Stimulated activated CD8-positive, alpha-beta memory T cell treated with anti-CD3 and anti-CD28 coated beads, Interleukin-12 subunit alpha, Interleukin-12 subunit beta, amount 100 ng/mL, for 1 hour (primary cell): ENCODE data around the gene LYPD6B.
A peak's percentile ranks its signal among the peaks of the same experiment; 100 is the strongest.

Experiments used
- DNase-seq: peaks from one replicate; pipeline ENCODE4 v3.0.0-alpha.2; 2020; ENCODE audit warnings: low read depth

Gene LYPD6B

DNA sequence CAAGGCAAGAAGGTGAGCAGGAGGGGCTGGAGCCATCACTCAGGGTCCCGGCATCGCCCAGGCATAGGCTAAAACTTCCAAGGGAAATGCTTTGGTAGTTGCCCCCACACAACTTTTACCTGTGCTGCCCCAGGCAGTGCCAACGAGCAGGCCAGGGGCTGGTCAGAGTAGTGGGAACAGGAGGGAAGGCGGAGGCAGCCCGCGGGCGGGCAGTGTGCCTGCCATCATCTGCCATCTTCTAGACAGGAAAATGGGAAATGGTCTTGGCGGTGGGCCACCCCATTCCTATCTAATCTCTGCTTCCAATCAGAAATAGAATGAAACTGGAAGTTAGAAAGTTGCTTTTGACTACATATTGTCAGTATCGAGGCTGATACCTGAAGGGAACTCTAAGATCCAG is 26.0 kb upstream of the LYPD6B start:
- no peak for DNase-seq

DNA sequence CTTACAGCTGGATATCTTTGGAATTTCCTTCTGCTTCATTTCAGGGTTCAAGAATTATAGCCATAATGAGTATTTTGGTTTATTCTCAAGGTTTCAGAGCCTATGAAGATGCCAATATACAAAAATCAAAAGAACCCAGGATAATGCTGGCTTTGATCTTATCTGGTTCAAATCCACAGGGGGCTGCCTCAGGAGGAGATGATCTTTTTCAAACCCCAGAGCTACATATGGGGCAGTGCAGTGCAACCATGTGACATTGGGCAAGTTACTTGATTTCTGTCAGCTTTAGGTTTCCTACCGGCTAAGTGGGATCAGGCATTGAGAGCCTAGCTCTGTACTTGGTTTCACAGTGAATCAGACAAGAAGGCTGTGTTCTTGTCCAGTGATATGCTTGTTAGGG is 23.0 kb upstream of the LYPD6B start:
- DNase-seq: no peak

DNA sequence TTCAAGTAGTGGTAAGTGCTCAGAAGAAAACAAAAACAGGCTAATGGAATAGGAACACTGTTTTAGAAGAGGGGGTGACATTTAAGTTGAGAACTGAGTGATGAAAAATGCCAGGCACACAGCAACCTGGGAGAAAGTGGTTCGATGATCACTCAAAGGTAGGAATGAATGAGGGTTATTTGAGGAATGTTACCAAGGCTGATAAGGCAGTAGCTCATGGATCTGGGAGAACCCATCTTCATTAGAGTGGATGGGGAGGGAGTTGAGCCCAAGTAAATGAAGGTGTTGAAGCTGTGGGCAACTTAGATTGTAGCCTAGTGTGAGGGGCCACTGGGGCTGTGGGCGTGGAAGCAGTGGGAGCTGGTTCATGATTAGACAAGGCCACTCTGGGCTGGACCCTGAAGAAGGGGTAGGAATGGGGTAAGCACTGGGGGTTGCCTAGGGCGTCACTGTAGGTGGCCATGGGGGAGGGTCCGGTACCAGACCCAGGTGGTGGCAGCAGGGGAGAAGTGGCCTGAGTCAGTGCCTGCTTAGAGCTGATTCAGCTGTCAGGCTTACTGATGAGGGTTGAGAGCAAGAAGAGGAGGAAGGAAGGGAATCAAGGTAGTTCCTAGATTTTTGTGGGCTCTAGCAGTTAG is 22.5 kb upstream of the LYPD6B start:
- DNase-seq: no peak

DNA sequence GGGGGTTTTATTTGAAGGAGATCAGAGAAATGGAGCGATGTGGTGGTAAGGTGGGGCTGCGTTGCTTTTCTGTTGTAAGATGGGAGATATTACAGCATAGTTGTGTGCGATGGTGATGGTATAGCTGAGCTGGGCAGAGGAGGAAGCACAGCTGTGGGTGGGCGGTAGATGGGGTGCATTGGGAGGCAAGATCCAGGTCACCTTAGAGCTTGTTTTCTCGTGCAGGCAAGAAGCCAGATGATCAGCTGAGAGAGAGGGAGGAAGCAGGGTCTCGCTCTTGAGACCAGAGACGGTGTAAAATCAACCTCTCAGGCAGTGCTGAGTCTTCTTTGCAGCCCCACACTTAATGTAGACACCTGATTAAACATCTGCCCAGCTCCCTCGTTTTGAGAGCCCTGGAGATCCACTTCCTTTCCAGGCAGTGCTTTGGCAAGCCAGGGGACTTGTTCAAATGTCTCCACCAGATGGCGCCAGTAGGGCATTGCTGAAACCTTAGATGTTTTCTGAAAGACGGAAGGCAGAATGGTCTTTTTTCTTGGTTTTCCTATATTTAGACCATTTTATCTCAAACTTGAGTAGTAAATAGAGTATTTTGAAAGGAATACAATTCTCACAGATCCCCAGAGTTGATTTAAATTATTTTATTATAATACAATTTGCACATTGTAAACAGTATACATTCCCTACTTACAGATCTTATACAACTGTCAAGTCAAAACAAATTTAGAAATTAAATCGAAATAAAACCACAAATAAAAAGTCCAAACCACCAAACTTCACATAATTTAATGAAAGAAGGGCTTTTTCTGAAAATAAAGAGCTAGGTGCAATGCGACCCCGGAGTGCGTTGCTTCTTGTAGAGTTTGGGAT is 21.1 kb upstream of the LYPD6B start:
- peak; percentile 74 for DNase-seq

DNA sequence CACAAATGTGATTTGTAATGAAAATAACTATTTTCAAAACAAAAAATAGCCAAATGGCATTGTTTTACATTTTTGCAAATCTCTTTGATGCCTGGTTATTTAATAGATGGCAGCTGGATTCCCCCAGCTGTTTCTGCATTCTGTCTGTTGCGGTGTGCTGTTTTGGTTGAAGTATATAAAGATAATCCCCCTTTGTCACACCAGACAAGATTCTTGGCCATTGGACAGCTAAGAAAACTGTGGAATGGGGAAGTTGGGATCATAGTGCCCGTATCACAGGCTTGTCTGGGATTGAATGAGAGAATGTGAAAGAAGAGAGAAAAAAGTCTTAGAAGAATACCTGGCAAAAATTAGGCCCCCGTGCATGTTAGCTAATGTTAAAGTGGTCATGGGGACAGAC is 19.5 kb upstream of the LYPD6B start:
- no peak for DNase-seq

DNA sequence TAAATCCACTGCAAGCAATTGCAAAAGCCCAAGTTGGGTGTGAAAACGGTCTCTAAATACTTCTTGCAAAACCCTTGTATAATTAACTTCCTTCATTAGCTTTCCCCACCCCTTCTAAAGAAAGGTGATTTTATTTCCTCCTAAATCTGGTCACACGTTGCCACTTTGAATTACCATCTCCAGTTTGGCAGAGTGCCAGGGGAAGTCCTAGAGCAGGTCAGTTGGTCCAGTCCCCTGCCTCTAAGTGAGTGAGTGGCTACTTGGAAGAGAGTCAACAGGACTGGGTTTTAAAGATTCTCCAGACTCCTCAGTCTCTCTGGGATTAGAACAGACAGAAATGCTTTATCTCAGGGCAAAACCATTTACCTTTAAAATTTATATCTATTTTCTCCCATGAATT is 18.7 kb upstream of the LYPD6B start:
- no peak for DNase-seq

DNA sequence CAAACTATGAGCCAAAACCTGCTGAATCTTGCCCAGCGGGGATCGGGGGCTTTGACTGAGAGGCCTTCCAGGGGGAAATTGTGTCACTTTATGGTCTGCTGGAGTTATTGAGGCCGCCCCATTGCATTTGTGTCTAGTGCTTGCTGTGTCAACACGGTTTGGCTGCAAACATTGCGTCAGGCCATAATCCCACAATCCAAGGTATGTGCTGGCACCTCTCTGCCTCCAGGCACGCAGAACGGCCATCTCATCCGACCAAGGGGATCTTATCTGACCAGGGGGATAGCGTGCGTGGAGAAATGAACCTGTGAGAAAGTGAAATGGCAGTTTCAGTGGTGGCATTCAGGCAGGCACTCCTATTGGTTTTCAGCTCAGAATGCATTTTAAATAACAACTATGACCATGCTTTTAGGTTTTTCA is 18.1 kb upstream of the LYPD6B start:
- no peak for DNase-seq

DNA sequence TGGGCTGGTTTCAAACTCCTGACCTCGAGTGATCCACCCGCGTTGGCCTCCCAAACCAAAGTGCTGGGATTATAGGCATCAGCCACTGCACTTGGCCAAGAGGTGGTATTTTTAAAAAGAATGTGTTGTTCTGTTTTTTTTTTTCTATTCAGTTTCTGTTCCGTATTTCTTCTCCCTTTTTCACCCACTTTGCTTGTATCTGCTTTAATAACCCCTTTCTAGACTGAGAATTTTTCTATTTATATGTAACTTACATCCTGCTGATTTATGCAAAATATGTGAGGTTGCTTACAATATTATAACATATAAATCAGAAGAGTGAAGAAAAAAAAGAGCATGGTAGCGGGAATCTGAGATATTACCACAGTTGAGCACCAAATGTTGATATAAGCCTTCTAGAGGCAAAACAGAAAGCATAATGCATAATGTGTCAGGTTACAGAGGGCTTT is 17.2 kb upstream of the LYPD6B start:
- no peak for DNase-seq

DNA sequence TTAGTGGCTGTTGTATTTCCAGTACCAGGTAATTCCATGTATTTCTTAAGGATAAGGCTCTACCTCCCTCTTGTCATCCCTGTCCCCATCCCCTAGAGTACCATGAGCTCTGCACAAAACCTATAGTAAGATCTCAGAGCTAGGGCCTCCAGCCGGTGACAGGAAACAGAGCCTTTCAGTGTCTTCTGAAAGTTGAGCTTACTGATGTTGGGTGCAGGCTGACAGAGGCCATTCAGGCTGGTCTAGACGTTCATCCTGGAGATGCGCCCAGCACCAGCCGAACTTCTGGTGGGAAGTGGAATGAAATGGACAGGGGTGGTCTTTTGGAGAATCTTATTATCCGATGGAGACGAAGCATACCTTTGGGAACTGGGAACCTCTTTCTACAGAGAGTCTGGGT is 16.7 kb upstream of the LYPD6B start:
- DNase-seq: no peak

DNA sequence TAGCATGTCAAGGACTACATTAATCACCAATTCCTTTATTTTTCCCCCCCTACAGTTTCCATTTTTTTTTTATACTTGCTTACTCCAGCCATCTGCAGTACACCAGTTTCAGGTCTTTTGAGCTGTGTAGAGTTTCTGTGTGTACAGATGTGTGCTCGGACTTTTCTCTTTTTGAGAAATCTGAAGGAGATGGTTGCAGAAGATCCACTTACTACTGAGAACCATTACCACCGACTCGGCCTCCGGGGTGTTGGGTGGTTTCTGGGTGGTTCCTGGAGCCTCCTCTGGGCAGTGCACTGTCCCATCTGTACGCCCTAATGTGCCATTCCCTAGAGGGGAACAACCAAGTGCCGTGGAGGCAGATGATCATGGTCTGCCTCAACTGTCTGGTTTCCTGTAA is 15.4 kb upstream of the LYPD6B start:
- no peak for DNase-seq

DNA sequence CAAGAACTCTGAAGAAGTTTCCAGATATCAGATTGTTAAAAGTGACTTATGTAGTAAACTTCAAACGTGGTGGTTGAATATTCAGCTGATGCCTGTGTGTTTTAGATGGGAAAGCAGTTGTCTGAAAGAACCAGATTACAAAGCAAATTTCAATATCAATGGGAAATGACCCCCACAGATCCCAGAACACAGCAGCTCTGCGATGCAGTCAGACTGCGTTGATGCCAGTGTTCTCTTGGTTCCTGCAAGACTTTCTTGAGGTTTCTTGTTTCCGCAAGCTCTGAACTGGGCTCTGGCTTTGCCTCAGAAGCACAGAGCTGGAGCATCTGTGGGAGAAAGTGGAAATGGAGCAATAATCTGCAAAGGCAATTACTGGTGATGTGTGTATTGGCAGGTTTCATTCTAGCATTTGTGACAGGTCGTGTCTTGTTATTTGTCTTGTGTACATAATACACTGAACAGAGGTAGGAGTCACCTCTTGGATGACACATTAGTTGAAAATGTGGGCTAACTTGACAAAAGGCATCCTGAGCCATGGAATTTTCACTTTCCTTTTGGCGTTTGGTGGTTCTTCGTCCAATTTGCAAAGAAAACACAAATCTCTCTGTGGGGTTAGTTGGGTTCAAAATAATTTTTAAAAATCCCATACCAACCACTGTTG is 10.8 kb upstream of the LYPD6B start:
- no peak for DNase-seq

DNA sequence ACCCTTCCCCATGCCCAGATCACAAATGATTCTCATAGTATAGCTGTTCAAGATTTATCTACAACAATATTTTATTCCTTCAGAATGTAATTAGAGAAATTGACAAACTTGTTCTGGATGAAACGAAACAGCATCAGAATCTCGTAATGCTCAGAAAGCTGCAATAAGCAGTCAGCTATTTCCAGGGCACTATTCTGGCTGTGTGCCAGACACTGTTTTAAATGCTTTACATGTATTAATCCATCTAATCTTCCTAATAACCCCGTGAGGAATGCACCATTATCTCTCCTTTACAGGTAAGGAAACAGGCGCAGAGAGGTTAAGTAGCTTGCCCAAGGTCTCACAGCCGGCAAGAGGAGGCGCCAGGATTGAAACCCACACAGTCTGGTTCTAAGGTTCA is 10.1 kb upstream of the LYPD6B start:
- no peak for DNase-seq

DNA sequence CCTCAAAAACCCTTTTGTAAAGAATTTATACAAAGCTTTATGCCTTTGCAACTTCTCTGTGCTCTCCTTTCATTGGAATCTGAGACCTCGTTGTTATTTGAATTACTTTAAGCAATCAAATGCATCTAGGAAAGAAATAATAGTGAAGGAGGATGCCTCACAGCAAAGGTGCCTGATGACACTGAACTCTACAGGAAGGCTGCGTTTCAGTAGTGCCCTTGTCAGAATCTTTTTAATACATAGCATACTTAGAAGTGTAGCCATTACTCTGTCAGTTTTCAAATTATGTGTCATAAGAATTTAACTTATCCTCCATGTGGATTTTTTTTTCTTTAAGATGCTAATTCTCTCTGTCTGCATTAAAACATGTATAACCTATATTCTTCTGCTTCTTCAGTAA is 9.6 kb upstream of the LYPD6B start:
- no peak for DNase-seq

DNA sequence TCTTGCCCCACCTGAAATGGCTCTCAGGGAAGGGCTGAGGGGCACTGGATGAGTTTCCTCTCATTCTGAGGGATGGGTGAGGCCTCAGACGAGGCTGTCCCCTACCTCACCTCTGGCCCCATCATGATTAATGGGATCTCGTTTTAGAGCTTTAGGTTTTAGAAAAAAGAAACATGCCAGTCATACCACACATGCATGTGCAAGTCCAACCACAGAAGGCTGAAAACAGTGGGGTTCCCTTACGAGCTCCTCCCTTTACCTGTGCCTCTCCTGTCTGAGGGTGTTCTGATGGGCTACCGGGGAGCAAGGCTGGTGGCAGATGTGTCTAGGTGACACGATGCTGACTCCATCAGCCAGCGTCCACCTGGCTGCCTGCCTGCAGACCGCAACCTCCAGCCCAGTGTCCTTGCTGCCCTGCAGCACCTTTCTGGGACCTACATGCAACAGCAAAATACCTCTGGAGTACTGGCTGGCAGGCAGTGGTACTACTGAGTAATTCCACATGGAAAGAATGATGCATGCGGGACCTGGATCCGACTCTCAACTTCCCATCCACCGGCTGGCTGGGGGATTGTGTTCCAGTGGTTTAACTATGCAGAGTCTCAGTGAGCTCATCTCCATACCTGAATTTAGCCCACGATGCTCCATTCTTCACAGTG is 9.1 kb upstream of the LYPD6B start:
- no peak for DNase-seq

DNA sequence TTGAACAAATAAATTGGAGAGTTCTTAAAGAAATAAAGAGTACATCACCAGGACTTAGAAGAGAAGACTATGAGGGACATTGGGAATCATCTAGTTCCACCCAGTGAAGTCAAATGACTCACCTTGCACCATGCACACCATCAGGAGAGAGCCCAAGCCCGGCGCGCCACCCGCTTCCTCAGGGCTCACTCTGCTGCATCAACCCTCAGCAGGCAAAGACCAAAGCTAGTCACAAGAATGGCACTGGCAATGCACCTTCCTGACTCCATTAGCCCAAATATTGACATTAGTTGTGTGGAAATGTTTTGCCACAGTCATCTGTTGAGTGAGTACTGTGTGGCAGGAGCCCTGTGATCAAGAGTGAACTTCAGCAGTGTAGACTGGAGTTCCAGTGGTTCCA is 7.1 kb upstream of the LYPD6B start:
- DNase-seq: no peak

DNA sequence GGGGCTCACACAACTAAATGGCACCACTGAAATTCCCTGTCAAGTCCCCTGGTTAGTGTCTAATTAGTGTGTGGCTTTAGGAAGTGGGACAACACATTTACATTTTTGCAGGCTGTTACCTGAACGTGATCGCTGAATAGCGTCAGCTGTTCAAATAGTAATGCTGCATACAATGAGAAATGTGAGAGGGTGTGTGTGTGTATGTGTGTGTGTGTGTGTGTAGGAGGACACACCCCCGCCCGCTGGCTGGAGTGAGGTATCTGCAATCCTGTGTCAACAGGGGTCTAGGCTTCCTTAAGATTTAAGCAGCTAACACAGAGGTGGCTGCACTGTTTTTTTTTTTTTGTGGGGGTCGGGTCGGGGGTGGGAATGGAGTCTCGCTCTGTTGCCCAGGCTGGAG is 4.8 kb upstream of the LYPD6B start:
- no peak for DNase-seq

DNA sequence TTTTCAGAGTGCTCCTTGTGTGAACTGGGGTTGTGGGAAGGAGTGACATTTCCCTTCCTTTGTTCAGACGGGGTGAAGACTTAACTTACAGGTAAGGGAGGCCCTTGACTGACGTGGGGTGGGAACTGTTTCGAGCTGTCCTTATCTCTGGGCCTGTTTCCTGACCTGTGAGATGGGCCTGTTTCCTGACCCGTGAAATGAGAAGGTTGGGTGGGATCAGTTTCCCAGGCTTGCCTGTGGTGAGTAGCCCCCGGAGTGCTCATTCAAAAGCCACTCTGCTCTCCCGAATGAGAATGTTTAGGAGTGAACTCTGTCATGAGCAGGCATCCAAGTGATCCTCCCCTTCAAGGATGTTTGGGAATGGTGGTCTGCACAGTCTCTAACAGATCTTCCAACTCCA is 4.1 kb upstream of the LYPD6B start:
- no peak for DNase-seq

DNA sequence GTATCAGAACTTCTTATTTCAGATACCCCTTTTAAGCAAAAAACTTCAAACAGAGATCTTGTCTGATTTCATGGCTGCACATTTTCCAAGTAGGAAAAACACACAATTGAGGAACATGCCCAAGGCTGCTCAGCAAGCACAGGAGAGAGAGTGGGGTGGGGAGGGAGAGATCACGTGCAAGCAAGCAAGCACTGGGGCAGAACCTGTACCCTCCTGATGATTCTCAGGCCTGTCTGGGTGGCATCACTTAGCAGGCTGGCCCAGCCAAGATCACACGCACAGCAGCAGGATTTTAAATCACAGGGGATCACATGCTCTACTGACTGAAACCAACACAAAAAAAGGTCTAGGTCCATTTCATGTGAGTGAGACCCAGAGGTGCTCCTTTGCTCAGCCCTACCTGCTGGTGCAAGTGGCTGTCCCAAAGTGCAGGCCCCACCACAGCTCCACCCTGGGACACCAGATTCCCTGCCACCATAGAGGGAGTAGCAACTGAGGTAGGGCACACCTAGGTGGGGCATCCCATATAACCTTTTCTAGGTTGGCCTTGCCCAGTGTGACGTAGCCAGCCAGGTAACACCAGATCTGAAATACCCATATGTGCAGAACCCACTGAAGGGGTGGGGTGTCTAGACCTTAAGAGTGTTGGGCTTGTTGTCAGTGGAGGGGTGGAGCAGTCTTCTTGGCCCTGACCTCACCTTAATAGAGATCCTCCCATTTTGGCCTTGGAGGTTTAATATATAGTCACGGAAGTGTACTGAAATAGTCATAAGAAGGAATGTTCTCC is 1.8 kb upstream of the LYPD6B start:
- no peak for DNase-seq

DNA sequence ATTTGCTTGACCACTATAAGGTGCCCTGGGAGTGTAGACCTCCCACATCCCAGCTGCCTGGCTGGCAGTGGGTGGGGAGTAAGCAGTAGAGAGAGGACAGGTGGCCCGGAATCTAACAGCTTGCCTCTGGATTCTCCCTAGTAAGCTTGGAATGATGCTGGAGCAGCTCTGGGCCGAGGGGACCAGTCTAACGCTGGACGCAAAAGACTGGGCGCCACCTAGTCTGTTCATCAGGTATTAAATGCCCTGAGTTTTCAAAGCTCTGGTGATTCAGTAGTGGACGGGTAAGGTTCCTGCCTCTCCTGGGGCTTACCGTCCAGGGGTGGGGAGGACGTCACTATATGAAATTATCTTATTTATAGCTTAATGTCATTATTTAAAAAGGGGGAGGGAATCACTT is 648 bp upstream of the LYPD6B start:
- no peak for DNase-seq

DNA sequence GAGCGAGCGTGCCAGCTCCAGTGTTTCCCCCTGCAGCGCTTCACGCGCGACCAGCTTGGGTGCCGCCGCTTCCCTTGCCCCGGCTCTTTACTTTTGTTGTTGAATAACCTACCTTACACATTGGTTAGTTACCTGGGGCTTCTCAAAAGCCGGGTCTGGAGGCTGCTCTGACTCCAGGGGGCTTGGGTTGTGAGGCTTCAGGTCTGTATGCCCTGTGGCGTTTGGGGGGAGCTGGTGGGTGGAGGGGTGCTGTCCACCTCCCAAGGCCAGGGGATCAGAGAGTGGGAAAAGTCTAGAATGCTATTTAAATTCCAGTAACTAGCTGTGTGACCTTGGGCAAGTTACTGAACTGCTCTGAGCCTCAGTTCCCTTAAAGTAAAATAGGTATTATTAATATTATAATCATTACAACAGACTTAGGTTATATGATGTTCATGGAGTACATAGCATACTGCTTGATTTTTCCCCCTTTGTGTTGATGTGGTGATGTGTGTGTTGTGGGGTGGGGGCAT is 770 bp downstream of the LYPD6B start:
- DNase-seq: no peak

DNA sequence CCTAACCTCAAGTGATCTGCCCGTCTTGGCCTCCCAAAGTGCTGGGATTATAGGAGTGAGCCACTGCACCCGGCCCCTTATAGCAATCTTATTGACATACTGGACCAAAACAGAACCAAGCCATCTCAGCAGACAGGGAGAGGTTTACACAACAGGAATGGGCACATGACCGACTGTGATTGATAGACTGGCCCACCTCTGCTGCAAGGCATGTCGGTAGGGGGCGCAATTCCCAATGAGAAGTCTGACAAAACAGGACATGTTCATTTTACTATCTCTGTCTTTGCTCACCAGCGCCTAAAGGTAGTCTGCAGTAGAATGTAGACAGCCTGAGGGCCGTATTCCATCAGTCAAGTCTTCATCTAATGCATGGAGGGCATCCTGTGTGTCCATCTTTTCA is 2.0 kb downstream of the LYPD6B start:
- peak; percentile 24 for DNase-seq

DNA sequence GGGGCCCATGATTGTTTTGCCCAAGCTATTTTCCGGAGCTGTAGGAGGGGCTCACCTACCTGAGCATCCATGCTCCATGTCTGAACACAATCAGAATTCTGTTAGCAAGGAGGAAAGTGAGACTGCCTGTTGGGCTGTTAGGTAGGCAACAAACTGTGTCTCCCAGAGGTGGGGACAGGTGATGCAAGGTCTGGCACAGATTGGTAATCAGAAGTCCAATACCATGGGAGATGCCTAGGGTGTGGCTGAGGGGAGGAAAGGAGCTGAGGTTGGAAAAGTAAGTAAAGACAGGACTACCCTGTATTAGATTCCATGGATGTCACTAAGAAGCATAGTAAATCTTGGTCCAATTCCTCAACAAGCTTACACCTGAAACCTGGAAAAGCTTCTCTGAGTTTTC is 3.0 kb downstream of the LYPD6B start:
- DNase-seq: no peak
